HepG2 (cell line): ENCODE data around the gene CCBE1. TPM values are rescaled to one million over a fixed set of nuclear protein-coding genes. Genes with fewer than 3 reads are reported as not detected.

Source experiments
- ATAC-seq: fragments of 200-7000 bp; cut with Tn5 transposase; 3 replicates; pipeline ENCODE4 v1.9.1; 2020; ENCODE audit warnings: mild to moderate bottlenecking, moderate library complexity
- BruUV-seq: library from RNA; stranded (reverse); fragments of 400-500 nt; replicated peaks from 2 replicates; lab custom pipeline; 2021; lab: Mats Ljungman, UMichigan
- CTCF ChIA-PET: fragments of 300-600 bp; formaldehyde crosslinking; extraction: SDS; loops from one replicate; lab custom pipeline; 2021; ENCODE audit warnings: low total read pairs, inconsistent platforms, low intra/inter-chr PET ratio; lab: Yijun Ruan, JAX
- POLR2A ChIA-PET: fragments of 350-600 bp; sonication (Branson Sonifier 250); formaldehyde crosslinking; loops from one replicate; lab custom pipeline; 2020; ENCODE audit warnings: antibody characterized with exemption, inconsistent platforms; lab: Yijun Ruan, JAX
- DNase-seq: peaks from one replicate; pipeline ENCODE4 v3.0.0-alpha.2; 2015; ENCODE audit warnings: low spot score
- FAIRE-seq: peaks from 3 replicates; lab custom pipeline; 2011; peaks lifted over from hg19 to GRCh38; lab: Jason Lieb, UNC
- H2AFZ ChIP-seq: one replicate; pipeline ENCODE4 v1.6.1; 2011; ENCODE audit warnings: low read length, inconsistent platforms
- H3K27ac ChIP-seq: fragments of 300-600 bp; 3 replicates; pipeline ENCODE4 v1.8.0; 2011; ENCODE audit warnings: mixed run types, mild to moderate bottlenecking, mixed read lengths, low read length, inconsistent platforms; ENCODE audit not compliant: insufficient read depth; ENCODE audit errors: extremely low read length
- H3K27me3 ChIP-seq, 2 experiments: fragments of 200-600 bp in 1 of 2; 2 replicates in 1 of 2; 3 replicates in 1 of 2; pipeline versions ENCODE4 v1.6.0 to v1.8.0; 2011; ENCODE audit warnings: low read length in 2 of 2, mild to moderate bottlenecking in 2 of 2, moderate library complexity in 2 of 2, inconsistent platforms in 1 of 2; ENCODE audit not compliant: insufficient read depth in 2 of 2, control insufficient read depth in 1 of 2
- H3K36me3 ChIP-seq, 2 experiments: fragments of 200-600 bp in 1 of 2; replicated peaks in 1 of 2; 2 replicates in 1 of 2; 3 replicates in 1 of 2; pipeline versions ENCODE4 v1.5.1 to v1.8.0; 2011; ENCODE audit warnings: low read length in 2 of 2, inconsistent platforms in 1 of 2; ENCODE audit not compliant: insufficient read depth in 2 of 2, control insufficient read depth in 1 of 2
- H3K4me1 ChIP-seq: 2 replicates; pipeline ENCODE4 v1.5.1; 2012; ENCODE audit warnings: low read length, inconsistent platforms; ENCODE audit not compliant: insufficient read depth
- H3K4me2 ChIP-seq: 2 replicates; pipeline ENCODE4 v1.6.0; 2011; ENCODE audit warnings: low read depth, low read length, inconsistent platforms
- H3K4me3 ChIP-seq, 3 experiments: fragments of 200-600 bp in 1 of 3; sonication (generic), shearing (Covaris generic) in 1 of 3; replicated peaks in 1 of 3; 2 replicates each; pipeline ENCODE4 v1.5.1; 2011 to 2016; ENCODE audit warnings: low read length in 3 of 3, inconsistent platforms in 2 of 3, low read depth in 2 of 3, mild to moderate bottlenecking in 2 of 3, control low read depth in 1 of 3, mixed read lengths in 1 of 3; ENCODE audit not compliant: insufficient read depth in 1 of 3
- H3K79me2 ChIP-seq: one replicate; pipeline ENCODE4 v1.6.1; 2011; ENCODE audit warnings: low read length, inconsistent platforms; ENCODE audit not compliant: insufficient read depth
- H3K9ac ChIP-seq: 2 replicates; pipeline ENCODE4 v1.6.0; 2011; ENCODE audit warnings: mild to moderate bottlenecking, low read depth, low read length, inconsistent platforms; ENCODE audit not compliant: insufficient read depth
- H3K9me3 ChIP-seq: 2 replicates; pipeline ENCODE4 v1.5.1; 2012; ENCODE audit warnings: mild to moderate bottlenecking, low read length
- H4K20me1 ChIP-seq: 2 replicates; pipeline ENCODE4 v1.6.0; 2011; ENCODE audit warnings: inconsistent platforms, mild to moderate bottlenecking, low read length, moderate library complexity; ENCODE audit not compliant: insufficient read depth
- ARNTL ChIP-seq: sonication (generic); formaldehyde crosslinking; IDR thresholded peaks from 2 replicates; pipeline ENCODE4 v1.4.0; 2020; ENCODE audit warnings: mild to moderate bottlenecking, missing genetic modification reagents
- ATF7 ChIP-seq, 2 experiments: fragments of 450-650 bp in 1 of 2; sonication (generic) in 1 of 2; formaldehyde crosslinking in 1 of 2; IDR thresholded peaks; 2 replicates each; pipeline versions ENCODE4 v1.4.0 to v1.6.1; 2016 to 2020; ENCODE audit warnings: antibody characterized with exemption in 1 of 2, mild to moderate bottlenecking in 1 of 2, missing genetic modification reagents in 1 of 2
- CEBPG ChIP-seq: IDR thresholded peaks from 2 replicates; pipeline ENCODE4 v1.6.1; 2016
- DBP ChIP-seq: sonication (generic); formaldehyde crosslinking; IDR thresholded peaks from 2 replicates; pipeline ENCODE4 v1.4.0; 2020; ENCODE audit warnings: missing genetic modification reagents; ENCODE audit errors: not compliant biosample characterization
- DNMT1 ChIP-seq: sonication (generic); formaldehyde crosslinking; IDR thresholded peaks from 2 replicates; pipeline ENCODE4 v1.5.1; 2020; ENCODE audit warnings: mild to moderate bottlenecking, missing genetic modification reagents
- FOXK1 ChIP-seq: sonication (generic); formaldehyde crosslinking; IDR thresholded peaks from 2 replicates; pipeline ENCODE4 v1.4.0; 2020; ENCODE audit warnings: low read depth, missing genetic modification reagents, borderline replicate concordance
- IKZF1 ChIP-seq: fragments of 450-650 bp; IDR thresholded peaks from 2 replicates; pipeline ENCODE4 v1.7.1; 2016
- LCORL ChIP-seq, 2 experiments: fragments of 450-650 bp in 1 of 2; sonication (generic) in 1 of 2; formaldehyde crosslinking in 1 of 2; IDR thresholded peaks; 2 replicates each; pipeline versions ENCODE4 v1.5.0 to v1.6.1; 2017 to 2020; ENCODE audit warnings: antibody characterized with exemption in 1 of 2, missing genetic modification reagents in 1 of 2
- PBX2 ChIP-seq: IDR thresholded peaks from 2 replicates; pipeline ENCODE4 v1.6.1; 2016; ENCODE audit warnings: control low read depth
- PLSCR1 ChIP-seq: sonication (generic); formaldehyde crosslinking; IDR thresholded peaks from 2 replicates; pipeline ENCODE4 v1.5.0; 2020; ENCODE audit warnings: missing genetic modification reagents, mild to moderate bottlenecking, borderline replicate concordance
- SRF ChIP-seq: IDR thresholded peaks from 2 replicates; pipeline ENCODE4 v1.6.1; 2011; ENCODE audit warnings: mild to moderate bottlenecking, low read depth, low read length, moderate library complexity
- ZBTB42 ChIP-seq: sonication (generic); formaldehyde crosslinking; IDR thresholded peaks from 2 replicates; pipeline ENCODE4 v1.5.0; 2020; ENCODE audit warnings: mild to moderate bottlenecking, missing genetic modification reagents
- ZMYM4 ChIP-seq: sonication (generic); formaldehyde crosslinking; IDR thresholded peaks from 2 replicates; pipeline ENCODE4 v1.8.1; 2023; ENCODE audit warnings: mild to moderate bottlenecking, missing genetic modification reagents
- ZNF441 ChIP-seq: sonication (generic); formaldehyde crosslinking; IDR thresholded peaks from 2 replicates; pipeline ENCODE4 v1.7.0; 2021; ENCODE audit warnings: missing genetic modification reagents, borderline replicate concordance
- ZNF639 ChIP-seq: conservative IDR thresholded peaks from 2 replicates; pipeline ENCODE4 v1.6.1; 2018; ENCODE audit warnings: missing genetic modification reagents
- ZNF709 ChIP-seq: sonication (generic); formaldehyde crosslinking; IDR thresholded peaks from 2 replicates; pipeline ENCODE4 v1.5.0; 2020; ENCODE audit warnings: mild to moderate bottlenecking, missing genetic modification reagents
- WGBS: methylation state at CpG from one replicate; pipeline ENCODE4 v1.1.6; 2017; ENCODE audit warnings: low lambda C conversion rate; 5-methylcytosine and 5-hydroxymethylcytosine counted together
- in situ Hi-C: cut with HindIII; loops from 2 replicates; pipeline ENCODE4 v1.10.0; 2017; ENCODE audit warnings: low pct_unique_long_range_greater_than_20kb; ENCODE audit not compliant: extremely low pct_ligation_motif_present
- intact Hi-C: fragments of 100-400 bp; cut with micrococcal nuclease; formaldehyde crosslinking; loops from one replicate; pipeline ENCODE4 v1.10.0; 2022; ENCODE audit not compliant: unreplicated experiment
- polyA plus RNA-seq, 8 experiments: library from polyadenylated mRNA; depleted of rRNA in 3 of 8; stranded (reverse) in 7 of 8; unstranded in 1 of 8; fragments of >200 nt; fragmentation: Illumina TruSeq in 4 of 8; extraction: Trizol in 4 of 8; gene quantifications; 2 replicates each; pipeline versions ENCODE4 v1.2.1 to v1.2.3, GENCODE V29; 2011 to 2016; ENCODE audit warnings: low read depth in 4 of 8, missing spikeins in 1 of 8, mixed read lengths in 1 of 8; ENCODE audit not compliant: insufficient read depth in 1 of 8
- total RNA-seq, 5 experiments: library from RNA; depleted of rRNA; stranded (reverse); fragments of >200 nt; fragmentation: Illumina TruSeq; extraction: Trizol; gene quantifications; 2 replicates each; pipeline ENCODE4 v1.2.3, GENCODE V29; 2016; ENCODE audit warnings: low read depth in 1 of 5
- TF ChIP-seq, protein P1 (sequence below): fragments of 450-650 bp; IDR thresholded peaks from 2 replicates; pipeline ENCODE4 v1.6.1; 2017; ENCODE audit warnings: mild to moderate bottlenecking
- TF ChIP-seq, protein P2 (sequence below): IDR thresholded peaks from 2 replicates; pipeline ENCODE4 v1.6.1; 2018; ENCODE audit warnings: missing genetic modification reagents

CCBE1 gene
- total and polyA plus RNA-seq, 2 of the 13 experiments (the other 11 are each of a cell fraction or from before 2014, with no cell fraction given) = not detected

GRCh38 chr18:59743566-59743965 lies 46.3 kb upstream of the CCBE1 start:
- Histone ChIP-seq H3K4me1 (no peaks in the 10 kb centered on the region), H3K27ac (no peak overlapping the region), H3K9ac (no peak overlapping the region), H3K36me3 (no peaks in the 10 kb centered on the region), H3K9me3 (no peaks in the 10 kb centered on the region; the same call in 1 of the 2 replicates), H3K4me3 (no peak overlapping the region), H3K4me2 (no peak overlapping the region), H4K20me1 (no peaks in the 10 kb centered on the region), H3K79me2 (no peaks in the 10 kb centered on the region), H2AFZ (no peak overlapping the region), H3K27me3 (no peaks in the 10 kb centered on the region)
- ChIA-PET POLR2A (no interaction called here), CTCF (no interaction called here)
- ATAC-seq = no peak
- WGBS = 9% methylated on average over 3 of the region's 3 CpGs
- BruUV-seq = no TSS peak
- in situ Hi-C loops = no loop called here
- DNase-seq = no peak
- no peak for FAIRE-seq
- intact Hi-C loops = no loop called here
- TF ChIP-seq ZNF709 (CRISPR knock-in tag) = no peak
- no peak for TF ChIP-seq DBP (CRISPR knock-in tag)
- TF ChIP-seq, protein P1, sequence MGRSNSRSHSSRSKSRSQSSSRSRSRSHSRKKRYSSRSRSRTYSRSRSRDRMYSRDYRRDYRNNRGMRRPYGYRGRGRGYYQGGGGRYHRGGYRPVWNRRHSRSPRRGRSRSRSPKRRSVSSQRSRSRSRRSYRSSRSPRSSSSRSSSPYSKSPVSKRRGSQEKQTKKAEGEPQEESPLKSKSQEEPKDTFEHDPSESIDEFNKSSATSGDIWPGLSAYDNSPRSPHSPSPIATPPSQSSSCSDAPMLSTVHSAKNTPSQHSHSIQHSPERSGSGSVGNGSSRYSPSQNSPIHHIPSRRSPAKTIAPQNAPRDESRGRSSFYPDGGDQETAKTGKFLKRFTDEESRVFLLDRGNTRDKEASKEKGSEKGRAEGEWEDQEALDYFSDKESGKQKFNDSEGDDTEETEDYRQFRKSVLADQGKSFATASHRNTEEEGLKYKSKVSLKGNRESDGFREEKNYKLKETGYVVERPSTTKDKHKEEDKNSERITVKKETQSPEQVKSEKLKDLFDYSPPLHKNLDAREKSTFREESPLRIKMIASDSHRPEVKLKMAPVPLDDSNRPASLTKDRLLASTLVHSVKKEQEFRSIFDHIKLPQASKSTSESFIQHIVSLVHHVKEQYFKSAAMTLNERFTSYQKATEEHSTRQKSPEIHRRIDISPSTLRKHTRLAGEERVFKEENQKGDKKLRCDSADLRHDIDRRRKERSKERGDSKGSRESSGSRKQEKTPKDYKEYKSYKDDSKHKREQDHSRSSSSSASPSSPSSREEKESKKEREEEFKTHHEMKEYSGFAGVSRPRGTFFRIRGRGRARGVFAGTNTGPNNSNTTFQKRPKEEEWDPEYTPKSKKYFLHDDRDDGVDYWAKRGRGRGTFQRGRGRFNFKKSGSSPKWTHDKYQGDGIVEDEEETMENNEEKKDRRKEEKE = no peak
- TF ChIP-seq CEBPG (CRISPR knock-in tag) = no peak
- TF ChIP-seq LCORL (IDR thresholded peaks at IDR 0.05) = no peak
- TF ChIP-seq LCORL (CRISPR knock-in tag; IDR thresholded peaks at IDR 0.05) = no peak
- no peak for TF ChIP-seq FOXK1 (CRISPR knock-in tag)
- no peak for TF ChIP-seq ZNF639 (CRISPR knock-in tag)
- no peak for TF ChIP-seq PLSCR1 (CRISPR knock-in tag)
- no peak for TF ChIP-seq ZBTB42
- TF ChIP-seq IKZF1 = no peak
- TF ChIP-seq ZNF441 (CRISPR knock-in tag) = no peak
- no peak for TF ChIP-seq ARNTL (CRISPR knock-in tag)
- no peak for TF ChIP-seq ZMYM4
- TF ChIP-seq SRF = no peak
- no peak for TF ChIP-seq DNMT1
- TF ChIP-seq, protein P2, sequence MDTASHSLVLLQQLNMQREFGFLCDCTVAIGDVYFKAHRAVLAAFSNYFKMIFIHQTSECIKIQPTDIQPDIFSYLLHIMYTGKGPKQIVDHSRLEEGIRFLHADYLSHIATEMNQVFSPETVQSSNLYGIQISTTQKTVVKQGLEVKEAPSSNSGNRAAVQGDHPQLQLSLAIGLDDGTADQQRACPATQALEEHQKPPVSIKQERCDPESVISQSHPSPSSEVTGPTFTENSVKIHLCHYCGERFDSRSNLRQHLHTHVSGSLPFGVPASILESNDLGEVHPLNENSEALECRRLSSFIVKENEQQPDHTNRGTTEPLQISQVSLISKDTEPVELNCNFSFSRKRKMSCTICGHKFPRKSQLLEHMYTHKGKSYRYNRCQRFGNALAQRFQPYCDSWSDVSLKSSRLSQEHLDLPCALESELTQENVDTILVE (CRISPR knock-in tag) = no peak
- TF ChIP-seq ATF7 (IDR thresholded peaks at IDR 0.05) = no peak
- no peak for TF ChIP-seq ATF7 (CRISPR knock-in tag; IDR thresholded peaks at IDR 0.05)
- TF ChIP-seq PBX2 (CRISPR knock-in tag) = no peak
